ENCODE results near the gene RYR1. TPM values are rescaled to one million over a fixed set of nuclear protein-coding genes. Genes with fewer than 3 reads are reported as not detected.

Gene RYR1
- total and polyA plus RNA-seq, 2 of the 13 experiments (the other 11 are each of a cell fraction or from before 2014, with no cell fraction given), result 0.03 TPM; not detected in 1

- no peak for ATAC-seq
- POLR2A ChIA-PET, result no interaction called here
These were observed 66.0 kb downstream of the RYR1 start for GRCh38 chr19:38499532-38499931.

More at GRCh38 chr19:38499532-38499931, 66.0 kb downstream of the RYR1 start:
- H3K27me3 ChIP-seq (ENCODE audit: control insufficient read depth in 1 of 2, insufficient read depth in 2 of 2, low read length in 2 of 2), result peaks cover 3 to 24% of the 10 kb centered on the region in 2 experiments; a peak in 2 of 5 replicates
- H3K36me3 ChIP-seq (replicated peaks in 1 of 2; ENCODE audit: control insufficient read depth in 1 of 2, insufficient read depth in 2 of 2, low read length in 2 of 2), result no peaks in the 10 kb centered on the region
- H3K4me3 ChIP-seq (replicated peaks in 1 of 3; ENCODE audit: insufficient read depth in 1 of 3, low read depth in 2 of 3, low read length in 3 of 3), result no peak overlapping the region
- DNase-seq (ENCODE audit: low spot score), result no peak
- no peak overlapping the region for H2AFZ ChIP-seq (ENCODE audit: low read length)
- intact Hi-C loops (cut with micrococcal nuclease; ENCODE audit: unreplicated experiment) (no loop called here), in situ Hi-C loops (cut with HindIII; ENCODE audit: extremely low pct_ligation_motif_present, low pct_unique_long_range_greater_than_20kb) (no loop called here)
- no peak overlapping the region for H3K4me2 ChIP-seq (ENCODE audit: low read depth, low read length)
- no peak overlapping the region for H3K9ac ChIP-seq (ENCODE audit: insufficient read depth, low read depth, low read length)
- 0 out of 2 replicates have a peak, but pooled peaks cover 15% of the 10 kb centered on the region for H3K4me1 ChIP-seq (ENCODE audit: insufficient read depth, low read length)
- no TSS peak for BruUV-seq (replicated peaks)
- H3K9me3 ChIP-seq (ENCODE audit: low read length), result no peaks in the 10 kb centered on the region
- no CpG with 5 or more reads among the region's 21 CpGs for WGBS (ENCODE audit: low lambda C conversion rate)
- H4K20me1 ChIP-seq (ENCODE audit: insufficient read depth, low read length), result no peaks in the 10 kb centered on the region
- no peak overlapping the region for H3K27ac ChIP-seq (ENCODE audit: extremely low read length, insufficient read depth, low read length)
- no peak for TF ChIP-seq HNF4G (IDR thresholded peaks at IDR 0.05; ENCODE audit: borderline replicate concordance, low read depth, low read length)
- TF ChIP-seq HNF4G (CRISPR knock-in tag; IDR thresholded peaks at IDR 0.05; ENCODE audit: borderline replicate concordance, low read depth), result no peak
- no peak for TF ChIP-seq ONECUT2 (CRISPR knock-in tag; IDR thresholded peaks at IDR 0.05)
- no peak for TF ChIP-seq ZBTB39 (CRISPR knock-in tag; IDR thresholded peaks at IDR 0.05)
- no peak for TF ChIP-seq HOXD1 (CRISPR knock-in tag; IDR thresholded peaks at IDR 0.05)
- TF ChIP-seq SATB2 (CRISPR knock-in tag; IDR thresholded peaks at IDR 0.05), result no peak
- TF ChIP-seq BCL3 (CRISPR knock-in tag; IDR thresholded peaks at IDR 0.05), result no peak
- no peak for TF ChIP-seq BHLHE40 (IDR thresholded peaks at IDR 0.05; ENCODE audit: low read length)
- no peak for TF ChIP-seq PBX2 (CRISPR knock-in tag; IDR thresholded peaks at IDR 0.05)
- TF ChIP-seq ZNF615 (CRISPR knock-in tag; IDR thresholded peaks at IDR 0.05; ENCODE audit: borderline replicate concordance), result no peak
- no peak for TF ChIP-seq TERF1 (CRISPR knock-in tag; IDR thresholded peaks at IDR 0.05)
- no peak for TF ChIP-seq ZBTB1 (CRISPR knock-in tag; IDR thresholded peaks at IDR 0.05; ENCODE audit: borderline replicate concordance)
- no peaks in the 10 kb centered on the region for H3K79me2 ChIP-seq (ENCODE audit: insufficient read depth, low read length)
- CTCF ChIA-PET (ENCODE audit: low intra/inter-chr PET ratio, low total read pairs), result no interaction called here
- FAIRE-seq, result no peak
